Stimulated activated CD4-positive, alpha-beta T cell treated with anti-CD3 and anti-CD28 coated beads, Interleukin-2, amount 100 ng/mL, for 24 hours (primary cell): Measurements from ENCODE around the gene CABP2.
A peak's percentile ranks its signal among the peaks of the same experiment; 100 is the strongest.
"Not testable (repeated sequence)": the region's sequence is repeated elsewhere in the genome, so short reads cannot be mapped to it uniquely, and the experiment has no call there.

Experiments used
- DNase-seq, 2 donors: peaks; one replicate each; pipeline ENCODE4 v3.0.0-alpha.2; 2020

CABP2 gene

DNA sequence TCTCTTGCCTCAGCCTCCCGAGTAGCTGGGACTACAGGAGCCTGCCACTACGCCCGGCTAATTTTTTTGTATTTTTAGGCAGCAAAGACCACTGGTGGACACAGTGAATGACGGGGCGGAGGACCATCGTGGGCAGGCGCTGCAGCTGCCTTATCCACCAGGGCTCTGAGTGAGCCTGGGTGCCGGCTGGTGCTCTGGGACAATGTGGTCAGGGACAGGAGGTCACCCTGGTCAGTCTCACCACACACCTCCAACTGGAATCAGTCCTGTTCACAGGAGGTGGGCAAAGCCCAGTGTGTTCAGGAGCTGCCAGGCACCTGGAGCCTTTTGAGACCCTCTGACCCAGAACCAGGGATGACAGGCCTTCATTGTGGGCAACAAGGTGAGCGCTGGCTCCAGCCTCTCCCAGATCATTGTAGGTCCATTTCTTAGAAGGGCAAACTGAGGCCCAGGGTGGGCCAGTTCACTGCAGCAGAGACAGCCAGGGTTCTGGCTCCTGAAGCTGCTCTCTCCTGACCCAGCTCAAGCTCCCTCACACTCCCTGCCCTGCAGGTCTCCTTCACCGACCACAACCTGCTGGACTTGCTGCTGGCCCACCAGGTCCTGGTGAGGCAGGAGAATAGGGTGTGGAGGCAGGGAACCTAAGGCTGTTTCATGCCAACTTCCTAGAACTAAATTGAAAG lies 15.7 kb upstream of the CABP2 start:
- DNase-seq, result no peak

DNA sequence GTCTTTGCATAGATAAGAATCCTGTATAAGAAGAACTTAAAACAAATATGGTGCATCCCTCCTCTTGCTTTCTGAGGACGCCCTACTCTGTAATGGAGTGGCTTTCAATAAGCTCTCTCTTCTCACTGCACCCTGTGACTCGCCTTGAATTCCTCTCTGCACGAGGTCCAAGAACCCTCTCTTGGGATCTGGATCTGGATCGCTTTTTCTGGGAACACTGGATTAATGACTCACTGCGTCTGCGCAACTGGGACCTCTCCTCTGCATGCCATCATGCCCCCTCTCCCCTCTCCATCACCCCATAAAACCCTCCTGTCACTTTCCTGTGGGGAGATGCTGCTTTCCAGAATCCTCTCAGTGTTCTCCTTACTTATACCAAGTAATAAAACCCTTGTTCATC lies 15.1 kb upstream of the CABP2 start:
- DNase-seq, result no peak

DNA sequence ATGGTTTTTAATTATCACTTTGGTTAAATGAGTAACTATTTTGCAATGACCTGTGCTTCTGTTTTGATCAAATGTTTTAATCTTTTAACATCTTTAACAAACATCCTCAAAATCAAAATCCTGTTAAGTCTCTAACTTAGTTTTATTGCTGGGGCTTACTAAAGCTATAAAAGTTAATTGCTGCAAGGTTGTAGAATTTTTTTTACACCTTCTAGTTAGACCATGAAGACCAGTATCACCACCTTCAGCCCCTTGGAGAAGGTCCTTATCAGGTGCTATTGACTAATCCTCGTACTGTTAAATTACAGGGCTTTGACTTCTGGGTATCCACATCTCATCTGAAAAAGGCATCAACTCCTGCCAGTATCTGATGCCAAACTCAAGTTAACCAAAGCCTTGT lies 12.3 kb upstream of the CABP2 start:
- DNase-seq, result no peak

DNA sequence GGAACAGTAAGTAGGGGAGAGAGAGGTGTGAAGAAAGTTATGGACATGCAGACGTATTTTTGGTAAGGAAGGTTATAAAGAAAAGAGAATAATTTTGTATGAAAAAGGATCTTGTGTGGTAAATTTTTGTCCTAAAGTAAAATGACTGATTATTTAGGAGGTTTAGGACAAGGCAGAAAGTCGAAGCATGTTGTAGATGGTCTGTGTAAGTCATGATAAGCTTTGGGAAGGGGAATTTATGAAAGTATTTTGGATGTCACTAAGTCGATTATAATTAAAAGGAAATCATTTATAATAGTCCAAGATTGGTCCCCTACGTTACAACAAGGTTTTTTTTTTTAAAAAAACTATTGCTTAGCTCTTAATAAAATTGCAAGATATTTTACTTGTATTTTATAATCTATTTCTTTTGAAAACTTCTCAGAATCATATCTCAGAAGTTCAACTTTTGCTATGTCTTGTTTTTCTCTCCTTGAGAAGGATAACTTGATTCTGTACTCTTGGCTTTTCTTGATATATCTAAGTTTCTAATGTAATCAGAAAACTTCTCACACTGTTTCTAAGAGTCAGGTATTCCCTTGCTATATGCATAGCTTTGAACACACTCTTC lies 10.9 kb upstream of the CABP2 start:
- no peak for DNase-seq

DNA sequence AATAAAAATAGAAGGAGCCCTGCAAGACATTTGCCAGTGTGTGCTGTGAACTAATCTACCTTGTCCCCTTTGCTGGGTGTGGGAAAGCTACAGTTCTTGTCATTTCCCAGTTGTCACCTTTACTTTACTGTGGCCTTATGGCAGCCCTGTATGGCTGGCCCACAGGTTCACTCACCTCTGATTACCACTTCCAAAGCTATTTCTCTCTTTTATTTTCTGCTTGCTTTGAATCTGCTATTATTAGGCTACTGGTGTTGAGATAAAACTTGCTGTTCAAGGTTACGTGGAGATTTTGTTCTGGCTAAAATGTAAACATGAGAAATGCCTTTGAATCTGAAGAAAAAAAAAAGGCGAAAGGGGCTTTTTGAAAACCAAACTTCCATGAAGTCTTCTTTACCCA lies 9.6 kb upstream of the CABP2 start:
- no peak for DNase-seq

DNA sequence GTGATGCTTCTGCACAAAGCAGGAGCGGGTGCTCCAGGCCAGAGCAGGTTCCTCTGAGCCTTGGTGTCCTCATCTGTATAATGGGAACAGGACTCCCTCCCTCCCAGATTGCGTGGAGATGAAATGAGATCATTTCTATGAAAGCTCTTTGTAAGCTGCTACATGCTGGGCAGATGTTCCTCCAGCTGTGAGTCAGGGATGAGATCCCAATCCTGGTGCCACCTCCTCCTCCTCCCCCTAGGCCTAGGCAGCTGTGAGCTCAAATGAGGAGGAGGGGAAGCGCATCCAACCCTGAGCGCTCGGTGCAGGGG lies 7.0 kb upstream of the CABP2 start:
- no peak for DNase-seq

DNA sequence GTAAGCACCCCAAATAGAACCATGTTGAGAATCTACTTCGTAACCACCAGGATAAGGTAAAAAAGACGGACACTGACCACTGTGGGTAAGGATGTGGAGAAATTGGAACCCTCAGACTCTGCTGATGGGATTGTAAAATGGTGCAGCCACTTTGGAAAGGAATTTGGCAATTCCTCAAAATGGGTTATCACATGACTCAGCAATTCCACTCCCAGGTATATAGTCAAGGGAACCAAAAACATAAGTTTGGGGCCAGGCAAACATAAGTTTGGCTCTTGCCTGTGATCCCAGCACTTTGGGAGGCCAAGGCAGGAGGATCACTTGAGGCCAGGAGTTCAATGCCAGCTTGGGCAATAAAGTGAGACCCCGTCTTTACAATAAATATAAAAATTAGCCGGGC lies 5.1 kb upstream of the CABP2 start:
- DNase-seq, result no peak

DNA sequence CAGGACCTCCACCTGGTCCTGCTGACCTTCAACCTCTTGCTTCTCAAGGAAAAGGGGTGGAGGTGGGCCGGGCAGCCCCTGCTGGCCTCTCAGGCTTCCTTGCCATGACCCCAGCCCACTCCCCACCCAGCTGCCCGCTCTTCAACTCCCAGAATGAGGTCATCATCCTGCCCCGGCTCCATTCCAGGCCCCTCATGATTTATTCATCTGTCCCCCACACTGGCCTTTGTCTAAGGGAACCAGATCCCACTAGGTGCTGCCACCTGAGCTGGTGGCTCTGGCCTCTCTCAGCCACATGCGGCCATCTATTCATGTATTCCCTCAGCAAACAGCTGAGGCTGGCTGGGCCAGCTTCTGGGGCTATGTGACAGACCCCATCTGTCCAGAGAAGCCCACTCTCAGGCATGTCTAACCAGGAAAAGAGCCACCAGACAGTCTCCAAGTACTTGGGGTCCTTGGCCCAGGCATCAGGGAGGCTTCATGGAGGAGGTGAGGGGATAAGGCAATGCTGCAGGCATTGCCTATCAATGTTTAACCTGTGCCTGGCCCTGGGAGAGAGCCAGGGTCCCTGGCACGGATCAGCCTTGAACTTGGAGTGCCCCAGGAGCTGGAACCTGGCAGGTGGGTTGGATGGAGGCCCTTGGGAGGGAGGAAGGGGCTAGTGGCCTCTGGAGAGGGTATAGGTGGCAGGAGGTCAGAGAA lies 2.2 kb upstream of the CABP2 start:
- no peak for DNase-seq

DNA sequence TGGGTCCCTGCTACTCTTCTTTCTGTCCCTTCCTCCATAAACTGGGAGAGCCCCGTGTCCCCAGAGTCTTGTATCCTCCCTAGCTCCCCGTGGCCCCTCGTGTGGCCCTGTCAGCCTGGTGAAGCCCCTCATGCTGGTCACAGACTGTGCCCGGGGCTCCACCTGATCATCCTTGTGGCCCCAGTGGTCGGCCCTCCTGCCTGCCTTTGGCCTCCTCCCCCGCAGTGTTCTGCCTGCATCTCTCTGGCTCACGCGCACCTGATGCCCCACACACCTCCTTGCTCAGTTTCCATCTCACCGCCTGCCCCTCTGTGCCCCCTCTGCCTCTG lies 1.2 kb upstream of the CABP2 start:
- DNase-seq, result no peak

DNA sequence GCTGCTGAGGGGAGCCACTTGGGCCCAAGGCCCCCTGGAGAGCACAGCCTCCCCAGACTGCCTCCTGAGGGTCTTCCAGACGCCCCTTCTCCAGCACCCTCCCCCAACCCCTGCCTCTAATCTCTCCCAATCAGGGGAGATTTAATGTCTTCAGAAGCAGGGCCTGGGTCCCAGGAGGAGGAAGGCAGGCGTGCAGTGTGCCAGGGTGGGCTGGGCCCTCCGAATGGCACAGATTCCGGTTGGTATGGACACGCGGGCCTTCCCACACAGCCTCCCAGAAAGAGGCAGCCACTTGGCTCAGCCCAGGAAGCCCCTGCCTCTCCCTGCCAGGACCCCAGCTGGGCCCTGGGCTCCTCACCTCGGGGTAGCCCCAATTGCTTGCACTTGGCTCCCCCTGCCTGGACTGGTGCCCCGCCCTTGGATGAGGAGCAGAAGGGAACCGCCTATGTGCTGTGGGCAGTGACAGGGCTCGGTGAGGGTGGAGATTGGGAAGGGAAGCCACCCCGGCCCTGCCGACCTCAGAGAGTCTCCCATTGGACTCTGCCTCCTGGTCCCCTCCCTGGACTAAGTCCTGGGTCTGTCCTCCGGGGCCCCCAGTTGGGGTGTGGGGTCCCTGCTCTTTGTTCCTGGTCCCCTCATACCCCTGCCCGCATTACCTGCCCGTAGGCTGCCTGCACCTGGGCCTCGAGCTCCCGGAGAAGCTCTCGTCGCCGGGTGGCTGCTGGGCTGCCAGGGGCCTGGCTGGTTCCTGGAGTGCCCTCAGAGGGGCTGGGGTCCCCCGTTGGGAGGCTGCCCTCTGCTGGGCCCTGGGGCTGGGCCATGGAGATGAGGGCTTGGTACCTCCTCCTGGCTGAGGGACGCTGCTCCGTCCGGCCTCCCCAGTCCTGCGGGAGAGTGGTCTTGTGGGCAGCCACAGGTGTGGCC lies 572 bp upstream of the CABP2 start:
- DNase-seq, result no peak

DNA sequence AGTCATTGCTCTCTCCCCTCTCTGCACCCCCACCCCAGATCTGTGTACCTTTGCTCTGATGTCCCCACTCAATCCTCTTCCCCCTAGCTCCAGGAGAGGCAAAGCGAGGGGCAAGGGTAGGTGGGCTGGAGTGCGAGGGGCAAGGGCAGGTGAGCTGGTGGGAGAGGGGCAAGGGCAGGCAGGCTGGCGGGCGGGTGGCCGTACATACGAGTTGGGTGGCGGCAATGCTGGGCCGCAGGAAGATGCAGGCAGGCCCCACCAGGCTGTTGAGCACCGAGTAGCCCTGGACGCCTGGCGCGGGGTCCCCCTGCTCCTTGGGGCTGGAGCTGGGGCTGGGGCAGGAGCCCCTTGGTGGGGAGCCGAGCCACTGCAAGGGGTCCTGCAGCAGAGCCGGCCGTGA lies 908 bp downstream of the CABP2 start:
- no peak for DNase-seq

DNA sequence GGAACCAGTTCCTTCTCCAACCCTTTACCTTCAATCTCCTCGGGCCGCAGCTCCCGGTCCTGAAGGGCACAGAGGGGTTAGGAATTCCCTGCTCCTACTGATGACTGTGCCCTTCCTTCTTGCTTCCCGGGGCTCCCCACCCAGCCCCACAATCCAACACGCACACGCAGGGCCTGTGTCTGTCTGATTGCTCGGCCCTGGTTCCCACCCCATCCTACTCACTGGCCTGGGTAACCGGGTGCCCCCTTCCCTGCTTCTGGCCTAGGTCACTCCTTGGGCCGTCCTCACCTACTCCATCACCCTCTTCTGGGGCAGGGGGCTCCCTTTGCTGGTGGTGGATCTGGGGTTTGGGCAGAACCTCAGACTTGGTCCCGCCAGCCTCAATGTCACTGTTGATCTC lies 1.3 kb downstream of the CABP2 start:
- no peak for DNase-seq

DNA sequence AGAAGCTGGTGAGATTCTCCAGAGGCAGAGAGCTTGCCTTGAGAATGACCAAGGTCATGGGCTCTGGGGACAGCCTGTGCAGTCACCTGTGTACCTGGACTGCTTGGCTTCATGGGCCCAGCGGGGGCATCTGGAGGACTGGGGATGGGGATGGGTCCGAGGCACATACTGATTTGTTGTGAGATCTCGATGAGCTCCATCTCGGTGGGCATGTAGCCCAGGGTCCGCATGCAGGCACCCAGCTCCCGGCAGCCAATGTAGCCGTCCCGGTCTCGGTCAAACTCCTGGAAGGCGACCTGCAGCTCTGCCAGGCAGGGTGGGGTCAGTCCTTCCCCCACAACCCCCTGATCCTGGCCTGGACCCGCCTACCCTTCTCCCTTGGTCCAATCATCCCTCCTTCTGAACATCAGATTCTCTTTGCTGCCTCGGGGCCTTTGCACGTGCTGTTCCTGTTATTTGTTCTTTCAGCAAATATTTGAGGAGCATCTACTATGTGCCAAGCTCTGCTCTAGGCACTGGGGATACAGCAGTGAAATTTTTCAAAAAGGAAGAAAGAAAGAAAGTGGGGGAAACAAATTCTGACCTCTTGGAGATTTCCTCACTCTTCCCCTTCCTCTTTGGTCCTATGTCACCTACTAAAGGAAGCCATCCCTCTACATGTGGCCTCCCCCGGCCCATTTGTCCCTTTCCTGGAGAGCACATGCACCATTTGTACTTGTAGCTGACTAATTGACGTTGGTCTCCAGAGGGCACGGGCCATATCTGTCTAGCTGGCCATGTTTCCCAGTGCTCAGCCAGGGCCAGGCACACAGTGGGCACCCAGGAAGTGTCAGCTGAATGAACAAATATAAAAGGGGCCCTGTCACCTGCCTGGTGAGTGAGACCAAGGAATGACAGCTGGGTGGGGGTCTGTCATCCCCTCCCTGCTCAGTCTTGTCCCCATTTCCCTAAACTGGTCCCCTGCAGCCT lies 2.1 kb downstream of the CABP2 start:
- no peak for DNase-seq

DNA sequence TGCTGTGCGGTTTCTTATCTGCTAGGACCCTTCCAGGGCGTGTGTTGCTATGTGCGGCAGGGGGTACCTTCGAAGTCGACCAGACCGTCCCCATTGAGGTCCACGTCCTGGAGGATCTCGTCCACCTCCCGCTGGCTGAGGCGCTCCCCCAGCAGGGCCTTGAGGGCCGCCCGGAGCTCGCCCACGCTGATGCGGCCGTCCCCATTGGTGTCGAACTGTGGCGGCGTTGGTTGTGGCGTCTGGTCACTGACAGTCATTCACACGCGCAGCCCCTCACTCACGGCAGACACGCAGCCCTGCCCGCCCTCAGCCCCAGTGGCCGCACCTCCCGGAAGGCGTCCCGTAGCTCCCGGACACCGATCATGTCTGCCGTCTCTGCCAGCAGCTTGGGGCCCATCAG lies 3.5 kb downstream of the CABP2 start:
- DNase-seq, result no peak

DNA sequence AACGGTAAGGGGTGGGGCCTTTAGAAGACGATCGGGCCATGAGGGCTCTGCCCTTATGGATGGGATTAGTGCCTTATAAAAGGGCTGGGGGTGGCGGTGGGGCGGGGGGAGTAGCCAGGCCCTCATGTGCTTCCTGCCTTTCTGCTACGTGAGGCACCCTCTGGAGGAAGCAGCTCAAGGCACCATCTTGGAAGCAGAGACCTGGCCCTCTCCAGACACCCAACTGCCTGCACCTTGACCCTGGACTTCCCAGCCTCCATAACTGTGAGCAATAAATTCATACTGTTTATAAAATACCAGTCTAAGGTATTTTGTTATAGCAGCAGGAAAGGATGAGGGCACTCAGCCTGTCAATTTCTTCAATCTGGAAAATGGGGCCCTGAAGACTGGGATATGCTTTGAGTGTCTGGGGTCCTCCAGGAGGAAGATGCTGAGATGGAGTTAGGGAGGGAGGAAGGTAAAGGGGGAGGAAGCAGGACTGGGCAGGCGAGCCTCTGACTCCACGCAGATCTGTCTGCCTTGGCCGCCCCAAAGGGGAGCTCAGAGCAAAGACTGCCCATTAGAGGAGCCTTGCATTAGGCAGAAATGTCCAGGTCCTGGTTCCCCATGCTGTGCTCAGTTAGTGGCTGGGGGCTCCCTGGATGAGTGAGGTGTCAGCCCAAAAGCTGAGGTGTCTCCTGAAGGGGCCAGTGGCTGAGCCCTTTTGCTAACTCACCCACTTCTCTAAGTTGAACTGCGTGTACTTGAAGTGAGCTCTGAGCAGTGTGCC lies 5.3 kb downstream of the CABP2 start:
- no peak for DNase-seq

DNA sequence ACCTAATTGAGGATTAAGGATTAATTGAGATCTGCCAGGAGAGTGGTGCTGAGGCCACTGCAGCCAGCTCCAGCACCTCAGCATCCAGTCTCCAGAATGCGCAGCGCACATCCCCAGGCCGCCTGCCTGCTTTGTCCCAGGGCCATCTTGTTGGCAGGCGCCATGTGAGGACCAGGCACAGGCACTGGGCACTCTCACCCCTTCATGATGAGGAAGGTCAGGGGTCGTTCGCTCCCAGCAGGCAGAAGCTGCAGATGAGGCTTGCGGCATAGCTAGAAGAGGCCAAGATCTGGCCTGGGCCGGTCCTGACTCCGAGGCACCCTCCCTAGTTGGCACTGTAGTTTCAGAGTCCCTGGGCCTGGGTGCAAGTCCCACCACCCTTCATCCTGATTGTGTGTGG lies 6.4 kb downstream of the CABP2 start:
- DNase-seq, result no peak

DNA sequence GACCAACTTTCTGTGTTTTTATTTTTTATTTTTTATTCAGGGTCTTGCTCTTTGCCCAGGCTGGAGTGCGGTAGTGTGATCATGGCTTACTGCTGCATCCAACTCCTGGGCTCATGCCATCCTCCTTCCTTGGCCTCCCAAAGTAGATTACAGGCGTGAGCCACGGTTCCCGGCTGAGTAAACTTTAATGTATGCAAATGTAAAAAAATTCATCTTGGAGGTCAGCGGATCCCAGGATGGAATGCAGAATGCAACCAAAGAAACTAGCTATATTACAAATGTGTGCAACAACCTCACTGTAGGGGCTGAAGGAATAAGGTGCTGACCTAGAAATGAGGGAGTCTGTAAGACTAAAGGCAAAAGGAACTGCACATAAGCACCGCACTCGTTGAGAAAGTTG lies 9.1 kb downstream of the CABP2 start:
- no peak for DNase-seq

DNA sequence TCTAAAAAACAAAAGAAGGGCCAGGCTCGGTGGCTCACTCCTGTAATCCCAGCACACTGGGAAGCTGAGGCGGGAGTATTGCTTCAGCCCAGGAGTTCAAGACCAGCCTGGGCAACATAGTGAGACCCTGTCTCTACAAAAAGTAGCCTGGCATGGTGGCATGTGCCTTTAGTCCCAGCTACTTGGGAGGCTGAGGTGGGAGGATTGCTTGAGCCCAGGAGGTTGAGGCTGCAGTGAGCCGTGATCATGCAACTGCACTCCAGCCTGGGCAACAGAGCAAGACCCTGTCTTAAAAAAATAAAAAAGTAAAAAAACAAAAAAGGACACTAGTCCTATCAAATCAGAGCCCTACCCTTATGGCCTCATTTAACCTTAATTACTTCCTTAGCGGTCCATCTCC lies 11.7 kb downstream of the CABP2 start:
- not testable (repeated sequence) for DNase-seq

DNA sequence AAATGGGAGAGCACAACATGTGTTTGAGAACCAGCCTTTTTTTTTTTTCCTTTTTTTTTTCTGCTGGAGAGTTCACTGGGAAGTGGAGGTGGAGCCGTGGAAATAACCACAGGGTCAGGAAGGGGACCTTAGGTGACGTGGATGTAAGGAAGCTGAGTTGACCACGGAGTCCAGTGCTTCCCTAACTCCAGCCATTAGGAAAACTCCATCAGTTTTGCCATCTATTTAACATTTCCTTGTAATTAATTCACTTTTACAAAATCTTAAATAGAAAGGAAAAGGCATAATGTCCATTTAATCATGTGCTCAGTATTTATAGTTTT lies 13.3 kb downstream of the CABP2 start:
- DNase-seq, result no peak

DNA sequence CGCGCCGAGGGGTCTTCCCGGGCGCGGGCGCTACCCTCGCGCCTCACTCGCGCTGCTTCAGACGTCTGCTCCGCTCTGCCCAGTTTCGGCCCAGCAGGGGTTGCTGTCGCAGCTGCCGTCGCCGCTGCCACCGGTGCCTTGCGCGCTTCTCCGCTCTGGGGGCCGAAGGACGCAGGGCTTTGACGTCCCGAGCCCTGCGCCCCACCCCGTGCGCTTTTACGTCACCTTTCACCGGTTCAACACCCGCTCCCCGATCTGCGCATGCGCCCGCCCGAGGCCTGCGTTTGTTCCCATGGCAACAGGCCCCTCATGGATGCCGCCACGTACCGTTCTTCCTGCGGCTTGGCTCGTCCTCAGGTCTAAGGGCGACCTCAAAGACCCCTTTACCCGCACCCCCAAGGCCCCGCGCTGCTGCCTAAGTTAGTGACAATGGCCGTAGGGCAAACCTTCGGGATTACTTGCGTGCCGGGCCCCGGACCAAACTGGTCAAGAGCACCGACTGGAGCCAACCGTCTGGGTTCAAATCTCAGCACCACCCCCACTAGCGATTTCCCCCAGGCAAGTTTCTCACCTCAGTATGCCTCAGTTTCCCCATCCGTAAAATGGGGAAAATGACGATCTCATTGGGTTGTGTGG lies 14.6 kb downstream of the CABP2 start:
- peak; percentile 99 to 100 for DNase-seq

DNA sequence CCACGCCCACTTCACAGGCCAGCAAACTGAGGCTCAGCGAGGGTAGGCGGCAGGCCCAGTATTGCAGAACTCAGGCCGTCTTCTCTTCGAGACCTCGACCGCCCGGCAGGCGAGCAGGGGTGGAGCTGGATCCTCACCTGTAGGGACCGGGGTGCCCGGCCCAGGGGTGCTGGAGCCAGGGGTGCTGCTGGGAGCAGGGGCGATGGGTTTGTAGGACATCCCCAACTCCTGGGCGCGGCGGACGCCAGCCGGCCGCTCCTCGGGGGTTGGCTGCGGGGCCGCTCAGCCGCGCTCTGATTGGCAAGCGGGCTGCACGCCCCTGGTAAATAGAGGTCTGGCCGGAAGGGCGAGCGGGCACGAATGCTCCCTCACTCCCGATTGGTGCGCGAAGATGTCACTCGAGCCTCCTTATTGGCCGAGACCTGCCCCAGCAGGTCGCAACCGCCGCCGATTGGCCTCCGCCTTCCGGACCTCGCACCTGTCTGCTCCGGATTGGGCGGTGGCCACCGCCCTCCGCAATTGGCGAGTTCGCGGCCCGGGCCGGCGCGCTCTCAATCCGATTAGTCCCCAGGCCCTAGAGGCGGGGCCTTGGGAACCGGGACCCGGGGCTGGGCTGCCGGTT lies 15.3 kb downstream of the CABP2 start, which contains the start of gene CDK2AP2:
Gene CDK2AP2 (minus strand): TSS at position 299 of the 622 bp plus-strand sequence. CDS start 80 bp downstream, at position 219.
- peak; percentile 99 for DNase-seq
